ENCODE results near the gene TNNT3.
"Not testable (repeated sequence)": the region's sequence is repeated elsewhere in the genome, so short reads cannot be mapped to it uniquely, and the experiment has no call there.

The TNNT3 gene

DNA sequence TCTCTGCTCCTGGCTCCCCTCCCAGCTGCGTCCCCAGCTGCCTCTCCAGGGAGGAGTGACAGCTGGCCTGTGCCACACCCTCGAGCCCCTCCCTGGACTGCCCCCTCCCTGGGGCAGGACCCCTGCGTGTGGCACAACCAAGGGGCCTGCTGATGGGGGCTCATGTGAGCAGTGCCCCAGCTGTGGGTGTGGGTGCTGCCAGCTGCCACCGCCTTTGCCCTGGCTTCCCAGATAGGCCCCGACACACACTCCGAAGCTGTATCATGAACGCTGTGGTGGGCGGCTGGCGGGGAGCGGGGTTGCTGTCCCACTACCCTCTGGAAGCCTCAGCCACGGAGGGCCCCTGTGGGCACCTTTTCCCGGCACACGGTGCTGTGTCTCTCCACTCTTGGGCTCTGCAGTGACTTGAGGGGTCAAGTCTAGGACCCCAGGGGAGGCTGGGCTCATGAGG, 43.6 kb upstream of the TNNT3 start:
- H3K4me3 ChIP-seq (ENCODE audit: insufficient read depth, low read depth, low read length, poor library complexity, severe bottlenecking); DNase-seq; H3K9me3 ChIP-seq (ENCODE audit: control insufficient read depth, low read length); H3K36me3 ChIP-seq (ENCODE audit: control insufficient read depth, insufficient read depth, low read length); H3K27ac ChIP-seq (ENCODE audit: insufficient read depth, low read length, poor library complexity, severe bottlenecking); H3K27me3 ChIP-seq (replicated peaks; ENCODE audit: control insufficient read depth, insufficient read depth, low read length, poor library complexity, severe bottlenecking): not testable (repeated sequence)
- H3K4me1 ChIP-seq (ENCODE audit: control insufficient read depth, insufficient read depth, low read length, poor library complexity, severe bottlenecking) = peaks cover 13% of the 10 kb centered on the region

DNA sequence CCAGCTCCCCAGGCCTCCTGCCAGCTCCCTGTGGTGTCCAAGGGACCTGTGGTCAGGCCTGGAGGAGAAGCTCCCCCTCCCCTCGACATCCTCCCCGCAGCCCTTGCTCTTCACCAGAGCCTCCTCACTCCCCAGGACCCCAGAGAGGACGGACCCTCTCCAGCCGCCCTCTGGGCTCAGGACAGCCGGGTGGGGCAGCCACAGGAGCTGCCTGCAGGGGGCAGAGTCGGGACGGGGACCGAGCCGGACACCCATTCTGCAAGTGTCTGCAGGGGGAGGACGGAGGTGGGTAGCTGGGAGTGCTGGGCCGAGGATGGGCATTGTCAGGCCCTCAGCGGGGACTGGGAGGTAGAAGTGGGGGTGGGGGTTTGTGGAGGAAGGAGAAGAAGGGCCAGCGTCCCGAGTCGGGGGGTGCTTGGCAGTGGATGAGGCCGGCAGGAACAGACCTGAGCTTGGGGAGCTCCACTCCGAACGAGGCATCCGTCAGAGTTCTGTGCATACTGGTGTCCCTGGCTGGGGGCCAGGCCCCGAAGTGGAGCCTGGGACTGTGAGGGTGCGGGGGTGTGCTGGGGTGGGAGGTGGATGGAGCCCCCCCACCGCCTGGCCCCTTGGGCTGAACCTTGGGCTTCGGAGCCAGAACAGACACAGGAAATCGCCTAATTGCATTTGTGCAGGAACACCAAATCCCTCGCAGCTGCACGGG, 43.0 kb upstream of the TNNT3 start:
- Histone ChIP-seq H3K27me3 (replicated peaks; ENCODE audit: control insufficient read depth, insufficient read depth, low read length, poor library complexity, severe bottlenecking) (no peaks in the 10 kb centered on the region), H3K4me1 (ENCODE audit: control insufficient read depth, insufficient read depth, low read length, poor library complexity, severe bottlenecking) (peaks cover 10% of the 10 kb centered on the region), H3K27ac (ENCODE audit: insufficient read depth, low read length, poor library complexity, severe bottlenecking) (no peak overlapping the region), H3K4me3 (ENCODE audit: insufficient read depth, low read depth, low read length, poor library complexity, severe bottlenecking) (no peak overlapping the region), H3K9me3 (ENCODE audit: control insufficient read depth, low read length) (no peaks in the 10 kb centered on the region), H3K36me3 (ENCODE audit: control insufficient read depth, insufficient read depth, low read length) (no peaks in the 10 kb centered on the region)
- no peak for DNase-seq

DNA sequence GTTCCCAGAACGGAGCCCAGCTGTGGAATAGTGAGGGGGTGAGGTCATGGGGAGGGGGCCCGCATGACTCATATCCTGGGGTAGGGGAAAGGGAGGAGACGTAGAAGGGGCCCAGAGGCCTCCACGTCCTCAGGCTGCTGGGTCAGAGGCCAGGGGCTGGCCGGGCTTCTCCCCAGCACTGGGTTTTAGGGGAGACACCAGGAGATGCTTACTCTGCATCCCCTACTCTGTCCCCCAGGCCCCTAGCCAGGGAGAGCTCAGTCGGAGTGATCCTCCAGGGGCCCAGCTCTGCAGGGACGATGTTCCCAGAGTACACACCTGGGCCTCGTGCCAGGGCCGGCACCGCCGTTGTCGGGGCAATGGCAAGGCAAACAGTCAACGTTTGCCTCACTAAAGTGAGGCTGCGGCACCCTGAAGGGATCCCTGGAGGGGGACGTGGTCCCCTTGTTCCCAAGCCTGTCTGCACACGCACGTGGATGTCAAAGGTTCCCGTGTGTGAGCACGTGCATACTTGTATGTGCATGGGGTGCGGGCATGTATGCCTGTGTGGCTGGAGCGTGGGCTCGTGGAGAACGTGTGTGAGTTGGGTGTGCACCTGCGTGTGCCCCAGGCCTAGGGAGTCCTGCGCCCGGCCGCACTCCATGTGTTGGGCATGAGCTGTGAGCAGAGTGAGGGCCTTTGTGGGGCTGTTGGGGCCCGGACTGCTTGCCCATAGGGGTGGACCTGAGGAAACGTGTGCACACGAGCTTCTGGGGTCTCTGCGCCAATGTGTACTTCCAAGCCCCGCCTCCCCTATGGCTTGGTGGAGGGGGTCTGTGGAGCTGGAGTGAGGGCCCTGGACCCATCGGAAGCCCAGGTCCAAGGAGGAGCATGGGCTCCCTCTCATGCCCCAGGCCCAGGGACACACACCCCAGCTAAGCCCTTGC, 42.0 kb upstream of the TNNT3 start:
- Histone ChIP-seq H3K27me3 (replicated peaks; ENCODE audit: control insufficient read depth, insufficient read depth, low read length, poor library complexity, severe bottlenecking) (no peaks in the 10 kb centered on the region), H3K4me1 (ENCODE audit: control insufficient read depth, insufficient read depth, low read length, poor library complexity, severe bottlenecking) (peaks cover 10% of the 10 kb centered on the region), H3K36me3 (ENCODE audit: control insufficient read depth, insufficient read depth, low read length) (no peaks in the 10 kb centered on the region)

DNA sequence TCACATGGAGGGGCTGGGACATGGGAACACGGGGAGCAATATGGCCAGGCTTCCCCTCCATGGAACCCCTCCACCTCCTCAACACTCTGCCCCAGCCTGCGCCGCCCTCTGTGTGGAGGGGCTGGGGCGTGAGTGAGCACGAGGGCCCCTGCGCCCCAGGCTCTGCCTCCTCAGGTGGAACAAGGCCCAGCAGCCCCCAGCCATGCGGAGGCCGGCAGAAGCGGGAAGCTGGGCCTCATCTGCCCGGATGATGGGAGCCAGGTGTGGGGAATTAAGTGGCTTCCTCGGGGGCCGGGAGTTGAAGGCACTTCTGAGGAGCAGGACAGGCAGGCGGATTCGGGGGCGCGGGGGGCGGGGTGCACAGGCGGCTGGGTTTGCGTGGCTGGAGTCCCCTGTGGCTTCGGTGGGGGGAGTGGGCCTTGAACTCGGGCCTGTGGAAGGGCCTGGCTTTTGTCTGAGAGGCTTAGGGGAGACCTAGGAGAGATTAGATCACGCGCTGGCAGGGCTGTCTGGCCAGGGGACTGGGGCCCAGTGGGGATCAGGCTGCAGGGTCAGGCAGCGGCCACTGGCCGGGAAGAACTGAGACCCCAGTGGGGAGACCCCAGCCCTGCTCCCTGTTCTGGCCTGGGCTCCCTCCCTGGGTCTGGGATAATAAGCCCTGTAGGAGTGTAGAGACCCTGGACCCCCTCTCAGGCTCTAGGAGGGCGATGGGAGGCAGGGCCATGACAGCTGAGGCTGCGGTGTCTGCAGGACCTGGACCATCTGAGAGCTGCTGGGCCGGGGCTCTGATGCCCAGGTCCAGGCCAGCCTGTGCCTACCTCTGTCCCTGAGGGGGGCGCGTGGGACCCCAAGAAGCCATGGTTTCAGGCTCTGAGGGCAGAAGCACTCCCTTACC, 41.1 kb upstream of the TNNT3 start:
- Histone ChIP-seq H3K9me3 (ENCODE audit: control insufficient read depth, low read length) (no peaks in the 10 kb centered on the region), H3K36me3 (ENCODE audit: control insufficient read depth, insufficient read depth, low read length) (peaks cover 6% of the 10 kb centered on the region), H3K4me1 (ENCODE audit: control insufficient read depth, insufficient read depth, low read length, poor library complexity, severe bottlenecking) (peaks cover 10% of the 10 kb centered on the region)

More for the DNA sequence above, 42.0 kb upstream of the TNNT3 start:
- DNase-seq = no peak
- no peaks in the 10 kb centered on the region for H3K9me3 ChIP-seq (ENCODE audit: control insufficient read depth, low read length)
- H3K27ac ChIP-seq (ENCODE audit: insufficient read depth, low read length, poor library complexity, severe bottlenecking) = no peak overlapping the region
- H3K4me3 ChIP-seq (ENCODE audit: insufficient read depth, low read depth, low read length, poor library complexity, severe bottlenecking) = no peak overlapping the region

DNA sequence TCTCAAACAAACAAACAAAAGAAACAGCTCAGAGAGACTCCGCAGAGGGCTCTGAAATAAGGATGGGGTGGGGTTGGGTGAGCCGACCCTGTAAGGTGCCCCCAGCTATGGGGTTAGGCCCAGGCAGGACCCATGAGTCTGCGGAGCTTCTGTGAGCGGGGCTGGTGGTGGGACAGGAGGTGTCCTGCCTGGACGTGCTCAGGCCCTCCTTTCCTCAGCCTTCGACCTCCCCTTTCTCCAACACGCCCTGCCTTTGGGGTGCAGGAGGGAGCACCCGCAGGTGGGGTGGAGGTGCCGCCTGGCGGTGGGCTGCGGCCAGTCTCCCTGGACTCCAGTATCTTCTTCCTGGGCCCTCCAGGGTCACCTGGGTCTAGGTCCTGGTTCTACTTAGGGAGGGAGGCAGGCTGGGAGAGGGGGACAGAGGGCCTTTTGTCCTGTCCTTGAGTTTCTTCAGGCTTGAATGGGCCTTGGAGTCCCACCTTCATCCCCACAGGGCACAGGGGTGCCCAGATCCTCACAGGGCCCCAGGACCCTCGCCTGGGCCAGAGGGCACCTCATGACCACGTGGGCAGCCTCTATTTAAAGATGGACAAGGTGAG, 40.1 kb upstream of the TNNT3 start:
- H3K27ac ChIP-seq (ENCODE audit: insufficient read depth, low read length, poor library complexity, severe bottlenecking) = no peak overlapping the region
- H3K27me3 ChIP-seq (replicated peaks; ENCODE audit: control insufficient read depth, insufficient read depth, low read length, poor library complexity, severe bottlenecking) = no peaks in the 10 kb centered on the region
- peaks cover 17% of the 10 kb centered on the region for H3K36me3 ChIP-seq (ENCODE audit: control insufficient read depth, insufficient read depth, low read length)
- no peak for DNase-seq
- peaks cover 10% of the 10 kb centered on the region for H3K4me1 ChIP-seq (ENCODE audit: control insufficient read depth, insufficient read depth, low read length, poor library complexity, severe bottlenecking)
- no peaks in the 10 kb centered on the region for H3K9me3 ChIP-seq (ENCODE audit: control insufficient read depth, low read length)
- H3K4me3 ChIP-seq (ENCODE audit: insufficient read depth, low read depth, low read length, poor library complexity, severe bottlenecking) = no peak overlapping the region

More for the DNA sequence above, 41.1 kb upstream of the TNNT3 start:
- H3K27ac ChIP-seq (ENCODE audit: insufficient read depth, low read length, poor library complexity, severe bottlenecking) = no peak overlapping the region
- no peaks in the 10 kb centered on the region for H3K27me3 ChIP-seq (replicated peaks; ENCODE audit: control insufficient read depth, insufficient read depth, low read length, poor library complexity, severe bottlenecking)
- no peak overlapping the region for H3K4me3 ChIP-seq (ENCODE audit: insufficient read depth, low read depth, low read length, poor library complexity, severe bottlenecking)
- no peak for DNase-seq

DNA sequence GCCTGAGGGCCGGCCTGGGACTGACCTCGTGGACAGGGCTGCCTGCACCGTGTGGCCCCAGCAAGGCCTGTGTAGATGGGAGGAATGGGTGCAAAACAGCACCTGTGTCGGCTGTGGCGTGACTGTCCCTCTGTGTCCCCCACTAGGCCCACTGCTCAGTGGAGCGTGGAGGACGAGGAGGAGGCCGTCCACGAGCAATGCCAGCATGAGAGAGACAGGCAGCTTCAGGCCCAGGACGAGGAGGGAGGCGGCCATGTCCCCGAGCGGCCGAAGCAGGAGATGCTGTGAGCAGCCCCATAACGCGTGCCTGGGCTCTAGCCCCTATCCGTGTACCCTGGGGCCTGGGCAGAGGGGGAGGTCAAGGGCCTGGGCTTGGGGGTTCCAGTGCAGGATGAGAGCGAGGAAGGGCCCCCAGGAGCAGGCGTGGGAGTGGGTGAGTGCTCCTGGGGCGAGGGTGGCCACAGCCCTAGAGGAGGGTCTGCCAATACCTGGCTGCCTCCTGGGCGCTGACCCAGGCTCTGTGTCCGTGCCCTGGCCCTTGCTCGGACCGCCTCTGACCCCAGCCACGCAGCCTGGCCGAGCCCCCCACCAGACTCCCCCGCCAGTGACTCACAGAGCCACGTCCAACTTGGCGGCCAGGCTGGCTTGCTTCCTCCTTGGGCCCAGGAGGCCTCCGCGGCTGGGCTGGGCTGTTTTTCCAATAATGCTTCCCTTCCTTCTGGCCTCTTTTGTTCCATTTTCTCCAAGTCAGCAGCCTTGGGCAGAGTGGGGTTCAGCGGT, 39.4 kb upstream of the TNNT3 start:
- peaks cover 24% of the 10 kb centered on the region for H3K36me3 ChIP-seq (ENCODE audit: control insufficient read depth, insufficient read depth, low read length)
- no peak for DNase-seq
- no peaks in the 10 kb centered on the region for H3K27me3 ChIP-seq (replicated peaks; ENCODE audit: control insufficient read depth, insufficient read depth, low read length, poor library complexity, severe bottlenecking)
- no peaks in the 10 kb centered on the region for H3K9me3 ChIP-seq (ENCODE audit: control insufficient read depth, low read length)
- H3K27ac ChIP-seq (ENCODE audit: insufficient read depth, low read length, poor library complexity, severe bottlenecking) = no peak overlapping the region
- no peak overlapping the region for H3K4me3 ChIP-seq (ENCODE audit: insufficient read depth, low read depth, low read length, poor library complexity, severe bottlenecking)
- peaks cover 8% of the 10 kb centered on the region for H3K4me1 ChIP-seq (ENCODE audit: control insufficient read depth, insufficient read depth, low read length, poor library complexity, severe bottlenecking)

DNA sequence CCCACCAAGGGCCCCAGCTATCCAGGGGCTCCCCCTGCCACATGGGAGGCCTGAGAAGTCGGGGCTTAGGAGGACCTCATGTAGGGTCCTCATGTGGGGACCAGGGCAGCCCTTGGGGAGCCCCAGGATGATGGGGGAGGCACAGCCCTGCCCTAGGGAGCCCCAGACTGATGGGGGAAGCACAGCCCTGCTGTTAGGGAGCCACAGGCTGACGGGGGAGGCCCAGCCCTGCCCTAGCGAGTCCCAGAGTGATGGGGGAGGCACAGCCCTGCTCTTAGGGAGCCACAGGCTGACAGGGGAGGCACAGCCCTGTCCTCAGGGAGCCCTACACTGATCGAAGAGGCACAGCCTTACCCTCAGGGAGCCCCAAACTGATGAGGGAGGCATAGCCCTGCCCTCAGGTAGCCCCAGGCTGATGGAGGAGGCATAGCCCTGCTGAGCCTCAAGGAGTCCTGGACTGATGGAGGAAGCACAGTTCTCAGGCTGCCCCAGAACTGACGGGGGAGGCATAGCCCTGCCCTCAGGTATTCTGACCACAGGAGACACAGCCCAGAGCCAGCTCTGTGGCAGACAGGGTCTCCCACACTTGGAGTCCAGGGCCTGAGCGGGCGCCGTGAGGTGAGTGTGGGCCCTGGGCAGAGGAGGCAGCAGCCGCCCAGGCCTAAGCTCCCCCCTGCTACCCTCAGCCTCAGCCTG, 38.6 kb upstream of the TNNT3 start:
- Histone ChIP-seq H3K27me3 (replicated peaks; ENCODE audit: control insufficient read depth, insufficient read depth, low read length, poor library complexity, severe bottlenecking) (no peaks in the 10 kb centered on the region), H3K9me3 (ENCODE audit: control insufficient read depth, low read length) (no peaks in the 10 kb centered on the region), H3K27ac (ENCODE audit: insufficient read depth, low read length, poor library complexity, severe bottlenecking) (peak overlapping the region; percentile 13), H3K36me3 (ENCODE audit: control insufficient read depth, insufficient read depth, low read length) (peaks cover 32% of the 10 kb centered on the region), H3K4me3 (ENCODE audit: insufficient read depth, low read depth, low read length, poor library complexity, severe bottlenecking) (no peak overlapping the region), H3K4me1 (ENCODE audit: control insufficient read depth, insufficient read depth, low read length, poor library complexity, severe bottlenecking) (peaks cover 8% of the 10 kb centered on the region)
- no peak for DNase-seq

DNA sequence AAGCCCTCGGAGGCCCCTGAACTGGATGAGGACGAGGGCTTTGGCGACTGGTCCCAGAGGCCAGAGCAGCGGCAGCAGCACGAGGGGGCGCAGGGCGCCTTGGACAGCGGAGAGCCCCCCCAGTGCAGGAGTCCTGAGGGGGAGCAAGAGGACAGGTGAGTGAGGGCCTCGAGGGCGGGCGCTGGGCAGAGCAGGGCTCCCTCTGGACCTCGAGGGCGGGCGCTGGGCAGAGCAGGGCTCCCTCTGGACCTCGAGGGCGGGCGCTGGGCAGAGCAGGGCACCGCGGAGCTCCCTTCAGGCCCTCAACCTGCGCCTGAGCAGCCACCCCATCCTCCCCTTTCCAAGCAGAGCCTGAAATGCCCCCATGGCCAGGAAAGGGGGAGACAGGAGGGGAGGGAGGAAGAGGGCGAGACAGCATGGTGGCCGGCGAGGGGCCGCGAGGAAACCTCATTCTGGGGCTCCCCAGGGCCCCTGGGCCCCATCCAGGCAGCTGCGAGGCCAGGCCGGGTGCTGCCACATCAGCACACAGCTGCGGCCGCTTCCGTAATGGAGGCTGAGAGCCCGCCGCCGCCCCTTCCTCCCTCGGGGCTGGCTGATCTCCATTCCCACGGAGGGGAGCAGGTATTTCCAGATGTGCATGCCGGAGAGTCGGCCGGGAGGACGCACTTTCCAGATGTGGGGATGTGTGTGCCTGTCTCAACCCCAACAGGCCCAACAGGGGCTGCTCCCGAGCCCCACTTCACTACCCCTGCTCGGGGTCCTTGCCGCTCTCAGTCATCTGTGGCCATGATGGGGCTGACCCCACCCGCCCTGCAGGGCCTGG, 37.9 kb upstream of the TNNT3 start:
- Histone ChIP-seq H3K27ac (ENCODE audit: insufficient read depth, low read length, poor library complexity, severe bottlenecking) (peak overlapping the region; percentile 13), H3K4me3 (ENCODE audit: insufficient read depth, low read depth, low read length, poor library complexity, severe bottlenecking) (no peak overlapping the region), H3K27me3 (replicated peaks; ENCODE audit: control insufficient read depth, insufficient read depth, low read length, poor library complexity, severe bottlenecking) (no peaks in the 10 kb centered on the region)

More for the DNA sequence above, 37.9 kb upstream of the TNNT3 start:
- no peak for DNase-seq
- peaks cover 8% of the 10 kb centered on the region for H3K4me1 ChIP-seq (ENCODE audit: control insufficient read depth, insufficient read depth, low read length, poor library complexity, severe bottlenecking)
- H3K36me3 ChIP-seq (ENCODE audit: control insufficient read depth, insufficient read depth, low read length) = peaks cover 36% of the 10 kb centered on the region
- H3K9me3 ChIP-seq (ENCODE audit: control insufficient read depth, low read length) = no peaks in the 10 kb centered on the region
